Esophagus squamous epithelium (tissue), 5 donors: ENCODE measurements around the gene CRYBG1. TPM values are rescaled to one million over a fixed set of nuclear protein-coding genes. Genes with fewer than 3 reads are reported as not detected.
A peak's percentile ranks its signal among the peaks of the same experiment; 100 is the strongest.

Experiments
- DNase-seq: peaks from one replicate; lab custom pipeline; 2025; lab: John Stamatoyannopoulos, UW
- H3K27ac ChIP-seq, 4 donors: fragments of 200-600 bp; sonication (generic); one replicate each; pipeline ENCODE4 v1.5.1; 2016 to 2019; ENCODE audit warnings: mild to moderate bottlenecking in 1 of 4
- H3K27me3 ChIP-seq, 4 donors: fragments of 200-600 bp; sonication (generic); 1 replicate in 3 of 4; 2 replicates in 1 of 4; pipeline versions ENCODE4 v1.5.1 to v1.6.0; 2017 to 2021; ENCODE audit warnings: antibody characterized with exemption in 1 of 4
- H3K36me3 ChIP-seq, 3 donors: fragments of 200-600 bp; sonication (generic); one replicate each; pipeline ENCODE4 v1.5.1; 2016 to 2019
- H3K4me1 ChIP-seq, 3 donors: fragments of 200-600 bp; sonication (generic); one replicate each; pipeline ENCODE4 v1.5.1; 2017 to 2019
- H3K4me3 ChIP-seq, 4 donors: fragments of 200-600 bp; sonication (generic); 1 replicate in 3 of 4; 2 replicates in 1 of 4; pipeline ENCODE4 v1.5.1; 2016 to 2019; ENCODE audit warnings: mild to moderate bottlenecking in 2 of 4, moderate library complexity in 1 of 4
- H3K9me3 ChIP-seq, 3 donors: fragments of 200-600 bp; sonication (generic); one replicate each; pipeline ENCODE4 v1.5.1; 2016 to 2019
- POLR2A ChIP-seq, 4 donors: fragments of 450-650 bp; IDR thresholded peaks; one replicate each; pipeline ENCODE4 v1.6.1; 2017; ENCODE audit warnings: antibody characterized with exemption in 4 of 4, mild to moderate bottlenecking in 4 of 4, moderate library complexity in 3 of 4
- WGBS, 2 donors: methylation state at CpG; one replicate each; pipeline ENCODE4 v1.1.5; 2018; 5-methylcytosine and 5-hydroxymethylcytosine counted together
- intact Hi-C: fragments of 100-400 bp; cut with DNase I; formaldehyde crosslinking; loops from one replicate; pipeline ENCODE4 v1.15.0; 2022
- total RNA-seq, 4 donors: library from RNA; depleted of rRNA; stranded (reverse); fragments of >200 nt; gene quantifications; one replicate each; pipeline ENCODE4 v1.1.0, GENCODE V29; 2016
- TF ChIP-seq, protein P1 (sequence below), 6 experiments: fragments of 450-650 bp in 4 of 6; fragments of 200-600 bp in 2 of 6; sonication (generic) in 2 of 6; IDR thresholded peaks; one replicate each; pipeline ENCODE4 v1.5.1; 2016 to 2019; ENCODE audit warnings: antibody characterized with exemption in 6 of 6, mild to moderate bottlenecking in 4 of 6, moderate library complexity in 4 of 6
- donor health status: DM: yes; HTN: yes; CAD: no.

CRYBG1 gene
- total RNA-seq, 4 donors from 2014 or later: 119 to 185 (median 153) TPM

DNA sequence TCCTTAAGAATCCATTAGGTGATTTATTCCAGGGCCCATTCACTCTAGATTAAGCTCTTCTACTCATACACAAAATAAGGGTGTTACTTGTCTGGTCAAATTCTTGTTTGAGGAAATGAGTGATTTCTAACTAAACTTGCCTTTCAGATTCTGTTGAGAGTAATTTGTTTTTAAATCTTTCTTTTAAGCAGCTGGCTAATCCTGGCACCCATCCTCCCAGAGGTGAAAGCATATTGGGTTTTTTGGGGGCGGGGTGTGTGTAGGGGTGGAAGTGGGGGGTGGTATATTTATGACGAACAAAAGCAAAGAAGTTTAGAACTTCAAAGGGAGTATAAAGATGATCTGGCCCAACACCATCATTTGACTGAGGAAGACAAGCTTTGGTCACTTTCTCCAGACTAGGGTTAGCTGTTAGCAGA is 174.1 kb downstream of the CRYBG1 start:
- TF ChIP-seq, protein P1, sequence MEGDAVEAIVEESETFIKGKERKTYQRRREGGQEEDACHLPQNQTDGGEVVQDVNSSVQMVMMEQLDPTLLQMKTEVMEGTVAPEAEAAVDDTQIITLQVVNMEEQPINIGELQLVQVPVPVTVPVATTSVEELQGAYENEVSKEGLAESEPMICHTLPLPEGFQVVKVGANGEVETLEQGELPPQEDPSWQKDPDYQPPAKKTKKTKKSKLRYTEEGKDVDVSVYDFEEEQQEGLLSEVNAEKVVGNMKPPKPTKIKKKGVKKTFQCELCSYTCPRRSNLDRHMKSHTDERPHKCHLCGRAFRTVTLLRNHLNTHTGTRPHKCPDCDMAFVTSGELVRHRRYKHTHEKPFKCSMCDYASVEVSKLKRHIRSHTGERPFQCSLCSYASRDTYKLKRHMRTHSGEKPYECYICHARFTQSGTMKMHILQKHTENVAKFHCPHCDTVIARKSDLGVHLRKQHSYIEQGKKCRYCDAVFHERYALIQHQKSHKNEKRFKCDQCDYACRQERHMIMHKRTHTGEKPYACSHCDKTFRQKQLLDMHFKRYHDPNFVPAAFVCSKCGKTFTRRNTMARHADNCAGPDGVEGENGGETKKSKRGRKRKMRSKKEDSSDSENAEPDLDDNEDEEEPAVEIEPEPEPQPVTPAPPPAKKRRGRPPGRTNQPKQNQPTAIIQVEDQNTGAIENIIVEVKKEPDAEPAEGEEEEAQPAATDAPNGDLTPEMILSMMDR (IDR thresholded peaks at IDR 0.05): no peak
- no peak for TF ChIP-seq POLR2A (IDR thresholded peaks at IDR 0.05)
- intact Hi-C loops: no loop called here
- H3K36me3 ChIP-seq: peaks cover 0 to 95% (median 7%) of the 10 kb centered on the region in 3 donors
- no peak overlapping the region for H3K27ac ChIP-seq
- 29 to 32% methylated on average over 2 of the region's 2 CpGs for WGBS, 2 donors
- H3K9me3 ChIP-seq: no peaks in the 10 kb centered on the region
- no peaks in the 10 kb centered on the region for H3K27me3 ChIP-seq
- no peak for DNase-seq
- H3K4me1 ChIP-seq: peaks cover 0 to 19% (median 0%) of the 10 kb centered on the region in 3 donors
- no peak overlapping the region for H3K4me3 ChIP-seq

DNA sequence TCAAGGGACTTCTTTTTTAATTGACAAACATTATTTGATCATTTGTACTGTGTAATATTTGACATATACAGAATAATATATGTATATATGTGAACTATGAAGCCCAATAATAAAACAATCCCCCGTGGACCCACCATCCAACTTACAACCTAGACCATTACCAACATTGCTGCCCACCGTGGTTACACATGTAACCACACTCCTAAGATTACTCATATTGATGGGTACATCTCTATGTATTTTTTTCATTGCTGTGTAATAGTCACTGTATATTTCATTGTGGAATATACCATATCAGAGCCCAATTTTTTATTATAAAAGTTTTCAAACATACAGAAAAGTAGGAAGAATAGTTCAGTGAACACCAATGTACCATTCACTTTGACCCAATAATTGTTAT is 174.5 kb downstream of the CRYBG1 start:
- peaks cover 0 to 95% (median 3%) of the 10 kb centered on the region in 3 donors for H3K36me3 ChIP-seq
- DNase-seq: no peak
- no peak overlapping the region for H3K27ac ChIP-seq
- peaks cover 0 to 19% (median 0%) of the 10 kb centered on the region in 3 donors for H3K4me1 ChIP-seq
- intact Hi-C loops: no loop called here
- WGBS, 2 donors: 74 to 92% methylated on average over 2 of the region's 2 CpGs
- no peaks in the 10 kb centered on the region for H3K27me3 ChIP-seq
- no peak for TF ChIP-seq POLR2A (IDR thresholded peaks at IDR 0.05)
- H3K9me3 ChIP-seq: no peaks in the 10 kb centered on the region
- no peak overlapping the region for H3K4me3 ChIP-seq

DNA sequence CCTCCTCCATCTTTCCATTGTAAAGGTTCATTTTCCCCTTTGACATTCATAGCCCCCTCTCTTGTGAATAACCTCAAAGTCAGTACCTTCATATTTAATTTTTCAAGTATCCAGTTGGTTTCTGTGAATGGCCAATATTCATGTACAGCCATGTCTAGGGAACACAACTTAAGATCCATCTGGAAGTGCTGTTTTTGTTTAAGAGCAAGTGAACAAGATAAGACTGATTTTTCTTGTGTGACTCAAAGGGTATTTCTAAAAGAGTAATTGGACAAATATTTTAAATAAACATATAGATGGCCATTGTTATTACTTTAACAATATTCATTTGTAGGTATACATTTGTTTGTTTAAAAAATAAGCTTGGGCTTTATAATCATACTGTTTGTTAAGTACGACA is 175.8 kb downstream of the CRYBG1 start:
- Histone ChIP-seq H3K36me3 (peaks cover 0 to 92% (median 0%) of the 10 kb centered on the region in 3 donors), H3K4me3 (no peak overlapping the region), H3K9me3 (no peaks in the 10 kb centered on the region), H3K27me3 (no peaks in the 10 kb centered on the region), H3K4me1 (peaks cover 0 to 19% (median 0%) of the 10 kb centered on the region in 3 donors), H3K27ac (no peak overlapping the region)
- intact Hi-C loops: no loop called here
- 41 to 48% methylated on average over 1 of the region's 1 CpG for WGBS, 2 donors
- TF ChIP-seq, protein P1 (IDR thresholded peaks at IDR 0.05): no peak
- TF ChIP-seq POLR2A (IDR thresholded peaks at IDR 0.05): no peak
- DNase-seq: no peak

- Histone ChIP-seq H3K4me1 (peaks cover 0 to 19% (median 0%) of the 10 kb centered on the region in 3 donors), H3K36me3 (peaks cover 0 to 92% (median 0%) of the 10 kb centered on the region in 3 donors), H3K27ac (no peak overlapping the region), H3K9me3 (no peaks in the 10 kb centered on the region), H3K27me3 (no peaks in the 10 kb centered on the region), H3K4me3 (no peak overlapping the region)
- TF ChIP-seq POLR2A (IDR thresholded peaks at IDR 0.05): no peak
- TF ChIP-seq, protein P1 (IDR thresholded peaks at IDR 0.05): no peak
- no peak for DNase-seq
- intact Hi-C loops: no loop called here
- WGBS, 2 donors: 54 to 63% methylated on average over 2 of the region's 2 CpGs
These were observed 176.3 kb downstream of the CRYBG1 start for GRCh38 chr6:106536851-106537250.

GRCh38 chr6:106537662-106538061 is 177.1 kb downstream of the CRYBG1 start:
- no peaks in the 10 kb centered on the region for H3K27me3 ChIP-seq
- peaks cover 0 to 92% (median 0%) of the 10 kb centered on the region in 3 donors for H3K36me3 ChIP-seq
- peaks cover 0 to 19% (median 0%) of the 10 kb centered on the region in 3 donors for H3K4me1 ChIP-seq
- no peak overlapping the region for H3K4me3 ChIP-seq
- intact Hi-C loops: no loop called here
- TF ChIP-seq, protein P1 (IDR thresholded peaks at IDR 0.05): no peak
- TF ChIP-seq POLR2A (IDR thresholded peaks at IDR 0.05): no peak
- peak overlapping the region in 1 of 4 donors; percentile 11 for H3K27ac ChIP-seq
- no peak for DNase-seq
- WGBS, 2 donors: 72 to 78% methylated on average over 8 of the region's 8 CpGs
- no peaks in the 10 kb centered on the region for H3K9me3 ChIP-seq
